Measurements from ENCODE around the gene MSL3B.
A peak's percentile ranks its signal among the peaks of the same experiment; 100 is the strongest.

MSL3B gene

DNA sequence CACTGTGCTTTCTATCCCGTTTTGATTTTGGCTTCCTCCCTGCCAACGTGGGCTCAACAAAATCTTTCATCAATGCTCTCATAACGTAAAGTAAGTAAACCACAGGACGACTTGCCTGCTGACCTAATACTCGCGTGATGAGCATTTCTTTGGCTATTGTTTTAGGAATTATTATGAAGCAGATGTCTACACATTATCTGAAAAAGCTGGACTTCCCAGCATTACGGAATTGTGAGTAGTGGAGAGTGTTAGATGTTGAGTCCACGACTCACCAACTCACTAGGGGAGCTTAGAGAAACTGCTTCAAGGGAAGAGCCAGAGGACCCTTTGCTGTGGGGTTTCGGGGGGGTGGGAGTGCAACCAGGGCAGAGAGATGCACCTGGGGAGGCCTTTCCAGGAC, 35.8 kb downstream of the MSL3B start:
- no peak for DNase-seq

DNA sequence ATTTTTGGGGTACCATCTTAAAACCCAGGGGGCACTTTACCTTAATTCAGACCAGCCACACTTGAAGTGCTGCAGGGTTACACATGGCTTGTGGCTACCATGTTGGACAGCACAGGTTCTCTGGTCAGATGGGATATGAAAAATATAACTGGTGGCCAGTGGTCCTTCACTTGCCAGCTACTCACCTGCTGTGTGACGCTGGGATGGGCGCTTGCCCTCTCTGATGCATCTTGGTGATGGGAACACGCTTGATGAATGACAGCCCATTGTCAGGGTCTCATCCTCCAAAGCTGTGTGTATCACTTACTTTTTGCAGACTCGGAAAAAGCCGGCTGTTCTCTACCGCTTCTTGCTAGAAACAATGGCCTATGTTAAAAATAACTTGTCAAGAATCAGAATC, 36.3 kb downstream of the MSL3B start:
- DNase-seq = no peak

DNA sequence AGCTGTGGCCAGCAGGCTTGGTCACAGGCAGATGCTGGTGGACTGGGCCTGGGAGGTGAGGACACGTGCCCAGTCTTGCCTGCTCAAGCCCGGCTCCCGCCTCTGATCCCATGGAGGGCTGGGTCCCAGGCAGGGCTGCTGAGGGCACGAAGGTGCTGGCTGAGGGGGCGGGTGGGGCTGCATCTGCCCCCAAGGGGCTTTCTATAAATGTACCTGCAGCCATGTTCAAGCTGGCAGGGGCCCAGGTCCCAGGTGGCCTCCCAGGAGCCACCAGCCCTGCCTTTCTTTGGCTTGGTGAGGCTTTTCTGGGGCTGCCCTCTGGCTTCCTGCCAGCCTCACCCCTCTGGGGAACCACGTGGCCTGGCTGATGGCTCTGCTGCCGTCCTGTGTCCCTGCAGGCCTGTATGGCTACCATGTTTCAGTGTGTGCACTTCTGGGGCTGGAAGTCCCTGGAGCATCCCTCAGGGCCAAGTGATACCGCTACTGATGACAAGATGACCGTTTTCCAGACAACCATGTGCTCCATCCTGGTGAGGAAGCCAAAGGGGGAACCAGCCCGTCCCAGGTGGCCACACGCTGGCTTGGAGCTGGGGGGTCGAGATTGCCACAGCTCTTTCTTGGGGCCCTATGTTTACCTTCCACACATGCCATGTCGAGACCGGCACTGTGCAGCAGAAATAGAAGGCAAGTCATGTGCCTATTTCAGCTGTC, 37.0 kb downstream of the MSL3B start:
- no peak for DNase-seq

DNA sequence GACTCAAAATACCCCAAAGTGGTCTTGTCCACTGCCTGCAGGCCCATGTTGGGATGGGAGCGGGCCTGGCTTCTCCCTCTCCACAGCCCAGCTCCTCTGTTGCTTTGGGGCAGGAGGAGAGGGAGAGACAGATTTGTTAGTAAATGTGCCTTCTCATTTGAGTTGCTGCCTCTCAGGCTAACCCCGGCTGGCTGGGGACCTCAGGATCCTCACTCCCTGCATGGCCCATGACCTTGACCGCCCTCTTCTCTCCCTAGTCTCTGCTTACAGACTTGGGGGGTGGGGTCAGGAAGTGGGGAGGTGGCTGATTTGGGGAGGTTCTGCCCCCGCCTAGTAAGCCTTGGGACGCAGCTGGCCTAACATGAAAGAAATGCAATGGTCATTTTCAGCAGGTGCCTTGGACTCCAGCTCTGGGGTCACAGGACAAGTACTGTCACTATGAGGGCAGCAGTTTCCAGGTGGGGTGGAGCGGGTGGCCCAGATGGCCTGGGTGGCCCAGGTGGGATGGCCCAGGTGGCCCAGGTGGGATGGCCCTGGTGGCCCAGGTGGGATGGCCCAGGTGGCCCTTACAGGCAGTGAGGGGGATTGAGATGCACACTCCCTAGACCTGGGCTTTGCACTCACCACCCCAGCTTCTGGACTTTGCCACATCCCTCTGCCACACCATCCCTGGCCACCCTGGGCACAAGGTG, 37.9 kb downstream of the MSL3B start:
- no peak for DNase-seq

DNA sequence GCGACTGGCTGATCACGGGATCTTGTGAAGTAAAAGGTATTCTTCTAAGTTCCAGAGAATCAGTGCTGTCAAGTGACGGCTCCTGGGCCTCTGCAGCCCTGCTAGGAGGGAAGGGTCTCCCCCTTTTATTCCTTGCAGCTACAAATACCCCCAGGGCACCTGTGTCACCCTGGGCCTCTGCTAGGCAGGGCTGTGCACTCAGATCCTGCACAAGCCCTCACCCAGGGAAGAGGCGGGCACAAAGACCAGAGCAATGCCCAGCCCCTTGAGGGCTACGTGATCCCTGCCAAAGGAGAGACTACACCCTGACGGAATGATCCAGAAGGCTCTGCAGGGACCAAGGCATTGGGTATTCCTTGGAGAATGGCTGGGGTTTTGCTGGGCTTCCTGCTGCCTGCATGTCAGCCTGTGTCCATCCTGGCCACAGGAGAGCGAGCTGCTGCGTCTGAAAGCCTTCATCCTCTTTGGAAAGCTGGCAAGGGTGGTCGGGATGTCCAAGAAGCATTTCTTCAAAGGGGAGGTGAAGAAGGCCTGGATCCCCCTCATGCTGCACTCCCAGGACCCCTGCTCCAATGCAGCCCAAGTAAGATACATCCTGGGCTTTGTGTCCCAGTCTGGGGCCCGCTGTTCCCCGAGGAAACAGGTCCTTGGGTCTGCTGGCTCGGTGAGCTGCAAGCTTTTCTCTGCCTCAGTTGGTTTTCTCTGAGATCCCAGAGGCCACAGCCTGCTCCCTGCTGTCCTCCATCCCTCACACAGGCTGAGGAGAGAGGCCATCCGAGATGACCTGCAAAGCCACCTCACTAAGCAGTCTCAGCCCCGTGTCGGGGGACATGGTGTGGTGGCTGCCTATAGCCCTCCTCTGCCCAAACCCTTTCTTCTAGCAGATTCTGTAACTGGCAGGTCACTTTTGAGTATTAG, 38.7 kb downstream of the MSL3B start:
- DNase-seq = no peak

DNA sequence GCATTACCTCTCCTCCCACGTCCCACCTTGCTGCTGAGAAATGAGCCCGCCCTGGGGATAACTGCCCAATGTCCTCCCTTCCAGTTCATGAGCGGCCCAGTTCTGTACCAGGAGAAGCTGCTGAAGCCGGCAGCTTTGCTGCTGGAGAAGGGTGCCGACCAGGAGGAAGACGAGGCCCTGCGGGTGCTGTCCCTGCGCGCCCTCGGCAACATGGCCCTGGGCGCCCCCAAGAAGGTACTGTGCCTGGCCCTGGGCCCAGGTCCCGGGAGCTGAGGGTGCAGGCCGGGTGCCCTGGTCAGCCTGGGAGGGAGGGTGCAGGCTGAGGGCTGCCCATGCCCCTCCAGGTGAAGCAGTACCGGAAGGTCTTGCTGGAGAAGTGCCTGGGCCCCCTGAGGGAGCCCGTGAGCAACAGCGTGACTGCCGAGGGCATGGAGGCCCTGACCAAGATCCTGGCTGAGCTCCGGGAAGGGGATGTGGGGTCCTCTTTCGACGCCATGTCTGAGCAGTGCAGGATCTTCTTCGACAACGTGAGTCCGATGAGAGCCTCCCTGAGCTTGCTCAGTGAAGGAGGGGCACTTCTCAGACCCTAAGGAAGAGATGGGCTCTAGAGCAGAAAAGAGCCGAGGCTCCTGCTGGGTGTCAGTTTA, 39.5 kb downstream of the MSL3B start:
- no peak for DNase-seq

DNA sequence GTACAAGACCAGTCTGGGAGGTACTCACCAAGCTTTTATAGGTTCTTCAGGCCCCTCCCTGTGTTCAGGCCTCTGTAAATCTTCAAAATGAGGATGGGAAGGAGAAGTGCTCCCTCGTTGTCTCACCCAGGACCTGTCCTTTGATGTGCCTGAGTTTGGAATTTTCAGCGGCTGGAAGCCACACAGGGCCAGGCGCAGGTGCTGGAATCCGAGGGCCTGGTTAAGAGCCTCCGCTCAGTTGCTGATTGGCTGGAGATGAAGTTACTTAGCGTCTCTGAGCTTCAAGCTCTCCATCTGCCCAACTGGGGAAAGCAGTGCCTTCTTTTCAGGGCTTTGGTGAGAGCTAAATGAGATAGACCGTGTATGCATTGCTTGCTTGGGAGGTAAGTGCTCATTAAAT, 43.8 kb downstream of the MSL3B start:
- no peak for DNase-seq

DNA sequence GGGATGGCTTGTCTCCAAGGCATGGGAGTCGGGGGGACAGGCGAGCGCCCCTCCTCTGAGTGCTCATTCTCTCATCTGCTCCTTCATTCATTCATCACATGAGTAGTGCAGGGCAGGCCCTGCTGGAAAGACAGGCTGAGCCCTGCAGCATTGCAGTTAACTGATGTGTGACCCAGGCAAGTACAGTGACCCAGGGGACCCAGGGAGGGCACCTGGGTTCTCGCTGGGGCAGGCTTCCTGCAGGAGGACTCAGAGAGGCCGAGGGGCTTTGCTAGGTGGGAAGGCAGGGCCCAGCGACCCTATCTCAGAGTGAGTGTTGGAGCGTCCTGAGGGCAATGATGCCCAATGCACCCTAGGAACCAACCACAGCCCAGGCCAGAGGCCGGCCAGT, 44.5 kb downstream of the MSL3B start:
- DNase-seq = no peak

DNA sequence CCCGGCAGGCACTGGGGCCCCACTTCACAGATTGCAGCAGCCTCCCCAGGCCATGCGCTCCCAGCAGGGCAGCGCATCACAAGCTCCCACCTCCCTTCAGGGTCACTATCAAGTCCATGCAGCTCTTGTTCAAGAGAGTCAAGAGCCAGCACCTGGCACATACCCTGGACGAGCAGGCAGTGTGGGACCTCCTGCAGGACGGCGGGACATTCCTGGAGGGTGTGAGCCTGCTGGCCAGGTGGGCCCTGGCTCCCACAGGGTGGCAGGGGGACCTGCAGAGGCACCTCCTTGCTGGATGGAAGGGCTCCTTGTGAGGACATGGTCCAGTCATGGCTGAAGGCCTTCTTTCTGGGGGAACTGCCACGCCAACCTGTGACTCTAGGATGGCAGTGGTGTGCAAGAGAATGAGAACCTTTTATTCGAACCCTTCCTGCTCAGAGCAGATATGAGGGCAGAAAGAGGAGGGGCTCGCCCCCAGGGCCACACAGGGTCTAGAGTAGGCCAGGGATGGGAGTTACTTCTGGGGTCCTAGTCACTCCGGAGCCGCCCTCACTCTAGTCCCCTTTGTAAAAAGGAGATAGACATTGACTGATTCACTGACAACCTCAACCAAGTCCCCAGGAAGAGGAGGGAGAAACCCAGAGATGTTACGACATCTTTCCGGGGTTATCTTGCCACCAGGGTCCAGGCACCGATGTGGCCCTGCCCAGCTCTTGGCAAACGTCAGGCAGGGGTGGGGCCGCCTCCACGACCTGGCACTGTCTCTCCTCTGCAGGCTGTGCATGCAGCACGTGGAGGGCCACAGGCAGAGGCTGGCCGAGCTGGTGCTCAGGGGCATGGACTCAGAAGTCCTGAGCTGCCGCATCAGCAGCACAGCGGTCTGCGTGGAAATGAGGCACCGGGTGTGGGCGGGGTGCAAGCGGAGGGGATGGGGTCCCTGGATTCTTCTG, 45.1 kb downstream of the MSL3B start:
- DNase-seq = no peak

DNA sequence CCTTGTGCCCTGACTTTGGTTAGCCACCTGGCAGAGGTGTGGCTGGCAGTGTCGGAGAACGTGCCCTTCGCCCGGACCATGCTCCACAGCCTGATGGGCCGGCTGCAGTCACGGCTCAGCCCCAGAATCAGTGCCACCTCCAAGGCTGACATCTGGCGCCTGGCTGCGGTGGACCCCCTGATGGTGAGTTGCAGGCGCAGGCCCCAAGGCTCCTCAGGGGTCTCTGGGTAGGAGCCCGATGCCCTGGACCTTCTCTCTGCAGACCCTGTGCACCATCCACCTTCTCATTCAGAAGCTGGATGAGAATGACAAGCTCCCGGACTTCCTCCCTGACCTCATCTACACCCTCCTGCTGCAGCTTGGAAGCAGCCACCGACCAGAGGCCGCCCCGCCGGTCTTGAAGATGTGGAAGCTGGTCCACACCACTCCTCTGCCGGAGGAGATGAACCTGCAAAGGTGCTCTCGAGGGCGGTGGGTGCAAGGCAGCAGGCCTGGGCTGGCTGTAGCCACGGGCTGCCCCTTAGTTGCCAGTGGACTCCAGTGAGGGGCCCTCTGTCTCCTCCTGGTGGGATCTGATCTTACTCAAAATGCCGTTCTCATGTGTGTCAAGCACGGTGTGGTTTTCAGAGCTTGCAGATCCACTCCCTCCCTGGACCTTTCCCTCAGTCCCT, 46.0 kb downstream of the MSL3B start:
- no peak for DNase-seq

DNA sequence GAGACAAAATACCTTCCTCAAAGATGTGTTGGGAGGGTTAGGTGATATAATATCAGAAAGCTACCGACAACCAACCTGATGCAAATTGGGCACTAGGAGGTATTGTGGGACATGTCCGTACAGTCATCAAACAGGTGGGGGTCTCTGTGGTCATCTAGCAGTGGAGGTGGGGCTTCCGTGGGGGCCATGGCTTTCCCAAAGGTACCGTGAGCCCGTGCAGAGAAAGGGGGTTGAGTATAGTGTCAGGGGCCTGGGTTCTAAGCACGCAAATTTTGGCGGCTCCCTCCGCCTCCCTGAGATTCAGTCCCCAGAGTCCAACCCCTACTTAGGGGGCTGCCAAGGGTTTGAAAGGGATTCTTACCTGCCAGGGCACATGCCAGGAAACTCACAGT, 46.5 kb downstream of the MSL3B start:
- DNase-seq = no peak

DNA sequence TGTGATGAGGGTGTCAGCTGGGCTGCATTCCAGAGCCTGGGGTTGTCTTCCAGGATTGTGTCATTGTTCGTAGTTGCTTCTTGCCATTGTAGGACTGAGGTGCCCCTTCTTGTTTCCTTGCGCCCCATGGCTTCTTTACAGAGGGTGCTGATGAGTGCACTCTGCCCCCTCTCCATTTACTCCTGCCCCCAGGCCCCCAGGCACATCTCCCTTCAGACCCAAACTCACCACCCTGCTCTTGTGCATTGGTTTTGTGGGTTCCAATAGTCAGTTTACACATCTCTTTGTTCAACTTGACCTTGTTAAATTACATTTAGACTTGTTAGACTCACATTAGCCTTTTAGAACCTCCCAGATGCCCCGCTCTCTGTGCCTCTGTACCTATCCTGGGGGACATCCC, 47.0 kb downstream of the MSL3B start:
- no peak for DNase-seq

DNA sequence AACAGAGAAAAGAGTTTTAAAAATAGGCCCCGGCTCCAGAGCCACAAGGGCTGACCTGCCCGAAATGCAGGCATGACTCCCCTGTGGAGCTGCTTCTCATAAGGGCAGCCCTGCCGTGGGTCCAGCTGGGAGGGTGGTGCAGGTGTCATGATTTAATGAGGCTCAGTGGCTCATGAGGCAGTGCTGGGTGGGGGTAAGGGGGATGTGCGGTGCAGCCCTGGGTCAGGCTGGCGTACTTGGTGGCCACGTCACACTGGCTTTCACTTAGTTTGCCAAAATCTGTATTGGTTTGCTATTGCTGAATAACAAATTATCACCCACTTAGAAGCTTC, 47.4 kb downstream of the MSL3B start:
- no peak for DNase-seq

DNA sequence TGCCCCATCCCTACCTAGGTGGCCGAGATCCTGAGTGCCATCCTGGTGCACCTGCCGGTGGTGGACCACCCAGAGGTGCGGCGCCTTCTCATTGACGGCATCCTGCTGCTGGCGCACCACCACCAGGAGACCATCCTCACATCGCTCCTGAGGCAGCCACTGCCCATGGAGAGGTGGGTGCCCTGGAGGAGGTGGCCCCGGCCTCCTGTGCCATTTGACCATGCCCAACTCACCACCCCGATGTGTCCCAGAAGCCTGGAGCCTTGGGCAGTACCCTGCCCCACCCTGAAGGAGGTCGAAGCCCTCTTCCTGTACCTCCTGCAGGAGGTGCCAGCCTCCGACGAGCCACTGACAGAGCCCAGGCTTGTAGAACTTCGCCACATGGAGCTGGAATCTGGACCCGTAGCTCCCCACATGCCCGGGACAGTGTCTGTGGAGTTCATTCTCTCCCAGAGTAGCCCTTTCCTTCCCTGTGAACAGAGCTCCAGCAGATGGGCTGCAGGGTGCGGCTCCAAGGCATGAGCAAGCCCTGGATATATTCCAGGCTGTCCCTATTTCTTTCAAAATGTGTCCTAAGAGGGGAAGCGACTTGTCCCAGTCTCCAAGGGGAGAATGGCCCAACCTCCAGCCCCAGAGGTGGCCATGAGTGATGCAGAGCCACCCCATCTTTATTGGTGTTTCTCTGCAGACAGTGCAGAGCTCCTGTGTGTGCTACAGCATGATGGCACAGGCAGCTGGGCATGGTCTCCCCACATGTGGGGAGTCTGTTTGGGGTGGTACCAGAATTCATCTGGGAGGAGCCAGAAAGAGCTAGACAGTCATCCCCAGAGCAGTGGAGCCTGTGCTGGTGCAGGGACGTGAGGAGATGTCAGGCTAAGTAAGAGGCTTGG, 48.1 kb downstream of the MSL3B start:
- no peak for DNase-seq

DNA sequence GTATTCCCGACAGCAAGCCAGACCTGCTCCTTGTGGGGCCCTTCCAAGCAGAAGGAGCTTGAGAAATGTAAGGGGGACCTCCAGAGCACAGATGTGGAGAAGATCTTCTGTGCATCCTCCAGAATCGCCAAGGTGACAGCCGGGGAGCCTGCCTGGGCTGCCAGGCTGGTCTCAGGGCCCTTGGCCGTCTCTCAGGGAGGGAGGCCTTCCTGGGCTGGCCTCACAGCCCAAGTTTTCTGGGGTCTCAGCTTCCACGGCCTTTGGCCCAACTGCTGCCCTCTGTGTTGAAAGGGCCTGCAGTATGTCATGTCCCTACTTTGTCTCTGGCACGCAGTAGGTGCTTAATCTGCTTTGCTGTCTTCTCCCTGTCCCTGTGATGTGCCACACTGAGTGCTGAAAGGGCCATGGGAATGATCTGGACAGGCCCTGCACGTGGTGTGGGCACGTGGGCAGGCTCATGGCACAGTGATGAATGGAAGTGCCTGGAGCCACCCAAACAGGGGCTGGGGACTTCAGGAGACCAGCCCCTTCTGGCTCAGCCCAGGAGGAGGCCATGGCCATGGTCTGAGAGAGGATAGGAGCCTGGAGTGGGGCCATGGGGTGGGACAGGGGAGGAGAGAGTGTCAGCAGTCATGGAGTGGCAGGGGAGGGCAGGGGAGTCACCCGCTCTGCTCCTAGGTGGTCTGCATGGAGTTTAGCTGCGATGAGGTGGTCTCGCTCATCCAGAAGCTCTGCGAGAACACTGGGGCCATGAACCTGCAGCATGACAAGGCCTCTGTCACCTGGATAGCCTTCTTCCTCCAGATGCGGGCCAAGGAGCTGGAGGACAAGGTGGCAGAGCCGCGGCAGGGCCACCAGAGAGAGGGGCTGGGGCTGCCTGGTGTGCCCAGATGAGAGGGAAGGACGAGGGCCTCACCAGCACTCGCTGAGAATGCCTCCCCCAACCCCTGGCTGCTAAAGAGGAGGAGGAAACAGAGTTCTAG, 49.3 kb downstream of the MSL3B start:
- no peak for DNase-seq

DNA sequence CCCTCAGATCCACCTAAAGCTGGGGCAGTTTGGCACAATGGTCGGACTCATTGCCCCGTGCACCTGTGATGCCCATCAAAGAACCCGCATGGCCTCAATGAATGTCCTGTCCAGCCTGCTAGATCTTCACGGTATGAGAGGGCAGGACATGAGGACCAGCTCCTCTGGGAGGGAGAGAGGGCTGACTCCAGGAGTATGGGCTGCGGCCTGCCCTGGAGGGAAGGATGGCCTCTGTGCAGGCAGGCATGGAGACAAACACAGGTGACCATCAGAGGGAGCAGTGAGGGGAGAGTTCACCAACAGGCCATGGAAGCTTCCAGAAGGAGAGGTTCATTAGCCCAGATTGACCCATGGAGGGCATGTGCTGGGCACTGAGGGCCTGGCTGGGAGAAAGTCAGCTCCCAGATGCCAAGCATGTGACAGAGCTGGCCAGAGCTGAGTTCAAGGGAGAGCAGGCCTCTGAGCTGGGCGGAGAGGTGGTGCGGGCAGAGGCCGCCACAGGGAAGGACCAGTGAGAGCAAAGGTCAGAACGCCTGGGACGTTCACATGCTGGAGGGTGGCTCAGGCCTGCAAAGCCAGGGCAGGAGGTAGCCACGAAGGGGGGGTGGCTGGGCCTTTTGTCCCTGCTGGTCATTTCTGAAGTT, 50.1 kb downstream of the MSL3B start:
- no peak for DNase-seq

DNA sequence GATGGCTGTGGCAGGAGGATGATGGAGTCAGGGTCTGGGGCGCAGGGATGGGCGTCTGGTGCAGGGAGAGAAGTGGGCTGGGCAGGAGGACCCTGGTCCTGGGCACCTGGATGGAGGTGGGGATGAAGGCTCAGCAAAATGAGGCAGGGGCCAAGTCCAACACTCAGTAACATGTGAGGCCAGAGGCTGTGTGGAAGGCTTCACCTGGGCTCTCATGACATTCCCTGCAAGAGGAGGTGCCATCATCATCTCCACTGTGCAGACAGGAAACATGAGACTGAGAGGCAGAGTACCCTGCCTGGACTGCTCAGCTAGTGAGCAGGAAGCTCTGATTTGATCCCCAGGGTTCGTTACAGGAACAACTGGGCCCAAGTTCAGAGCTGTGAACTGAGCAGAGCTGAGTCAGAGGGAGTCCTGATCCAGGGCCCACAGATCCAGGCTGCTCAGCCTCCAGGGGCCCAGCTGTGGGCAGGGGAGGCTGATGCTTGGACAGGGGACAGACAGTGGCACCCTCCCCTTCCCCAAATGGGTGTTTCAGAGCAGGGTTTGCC, 50.8 kb downstream of the MSL3B start:
- DNase-seq = no peak

DNA sequence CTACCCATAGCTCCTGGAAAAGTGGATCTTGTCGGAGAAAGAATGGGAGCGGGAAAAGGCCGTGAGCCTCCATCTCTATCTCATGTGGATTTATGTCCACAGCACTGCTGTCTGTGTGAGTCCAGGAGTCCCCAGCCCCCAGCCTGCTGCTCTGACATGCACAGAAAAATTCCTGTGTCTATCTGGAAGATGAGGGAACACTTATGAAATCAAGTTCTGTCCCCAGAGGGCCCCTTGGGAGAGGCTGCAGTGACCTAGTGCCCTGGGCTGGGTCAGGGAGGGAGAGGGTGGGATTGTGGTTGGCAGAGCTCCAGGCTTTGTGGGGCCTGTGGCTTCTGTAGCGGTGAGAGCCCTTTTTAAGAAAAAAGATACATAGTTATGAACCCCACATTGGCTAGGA, 51.4 kb downstream of the MSL3B start:
- DNase-seq = no peak

DNA sequence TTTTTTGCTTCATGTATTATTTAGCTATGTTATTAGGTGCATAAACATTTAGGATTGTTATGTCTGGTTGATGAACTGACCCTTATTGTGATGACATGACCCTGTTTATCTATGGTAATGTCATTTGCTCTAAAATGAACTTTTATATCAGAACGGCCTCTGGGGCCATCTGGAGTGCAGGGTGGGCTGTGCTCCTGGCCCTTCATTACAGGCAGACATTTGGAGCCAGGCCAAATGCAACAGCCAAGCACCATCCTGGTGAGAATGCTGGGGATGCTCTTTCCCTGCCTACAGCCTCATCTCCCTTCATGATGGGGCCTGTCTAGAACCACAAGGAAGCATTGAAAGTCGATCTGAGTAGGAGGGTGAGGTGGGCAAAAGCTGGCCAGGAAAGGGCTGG, 51.9 kb downstream of the MSL3B start:
- peak; percentile 67 for DNase-seq
